ENCODE data around the gene AP3D1.
A peak's percentile ranks its signal among the peaks of the same experiment; 100 is the strongest.
"Not testable (repeated sequence)": the region's sequence is repeated elsewhere in the genome, so short reads cannot be mapped to it uniquely, and the experiment has no call there.

Gene AP3D1

GRCh38 chr19:2110822-2111221 lies 40.5 kb downstream of the AP3D1 start:
- no peak for DNase-seq (ENCODE audit: low read depth in 2 of 2)

DNA sequence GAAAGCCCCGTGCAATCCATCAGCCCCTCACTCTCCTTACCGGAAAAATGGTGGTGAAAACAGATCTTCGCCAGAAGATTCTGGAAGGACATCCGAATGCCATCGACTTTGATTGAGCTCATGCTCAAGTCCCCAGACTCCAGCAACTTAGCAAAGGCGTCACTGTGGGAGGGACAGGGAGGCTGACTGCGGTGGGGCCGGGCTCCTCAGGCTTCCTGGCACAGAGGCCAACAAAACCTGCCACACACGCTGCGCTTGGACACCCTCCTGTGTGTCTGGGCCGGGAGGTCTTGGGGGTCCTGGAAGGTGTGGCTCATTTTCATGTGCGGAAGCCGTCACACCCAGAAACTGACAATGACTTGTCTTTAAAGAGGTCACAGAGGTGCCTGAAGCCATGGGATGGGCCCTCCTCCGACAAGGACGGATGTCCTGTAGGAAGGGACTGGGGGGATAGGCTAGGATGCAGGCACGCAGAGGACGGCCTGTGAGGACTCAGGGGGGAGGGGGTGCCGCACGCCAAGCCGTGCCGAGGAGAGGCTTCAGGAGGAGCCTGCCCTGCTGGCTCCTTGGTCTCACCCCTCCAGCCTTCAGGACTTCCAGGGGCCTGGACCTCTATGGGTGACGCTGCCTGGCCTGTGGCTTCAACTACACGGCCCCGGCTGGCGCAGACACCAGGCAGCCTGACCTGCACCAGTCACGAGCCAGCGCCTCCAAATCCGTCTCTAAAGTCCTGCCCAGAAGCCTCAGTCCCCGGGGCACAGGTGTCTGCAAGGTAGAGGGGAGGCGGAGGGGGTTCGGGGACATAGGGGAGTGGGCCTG lies 42.1 kb downstream of the AP3D1 start:
- DNase-seq (ENCODE audit: low read depth in 2 of 2), result no peak

GRCh38 chr19:2108251-2109016 lies 42.9 kb downstream of the AP3D1 start:
- no peak for DNase-seq (ENCODE audit: low read depth in 2 of 2)

DNA sequence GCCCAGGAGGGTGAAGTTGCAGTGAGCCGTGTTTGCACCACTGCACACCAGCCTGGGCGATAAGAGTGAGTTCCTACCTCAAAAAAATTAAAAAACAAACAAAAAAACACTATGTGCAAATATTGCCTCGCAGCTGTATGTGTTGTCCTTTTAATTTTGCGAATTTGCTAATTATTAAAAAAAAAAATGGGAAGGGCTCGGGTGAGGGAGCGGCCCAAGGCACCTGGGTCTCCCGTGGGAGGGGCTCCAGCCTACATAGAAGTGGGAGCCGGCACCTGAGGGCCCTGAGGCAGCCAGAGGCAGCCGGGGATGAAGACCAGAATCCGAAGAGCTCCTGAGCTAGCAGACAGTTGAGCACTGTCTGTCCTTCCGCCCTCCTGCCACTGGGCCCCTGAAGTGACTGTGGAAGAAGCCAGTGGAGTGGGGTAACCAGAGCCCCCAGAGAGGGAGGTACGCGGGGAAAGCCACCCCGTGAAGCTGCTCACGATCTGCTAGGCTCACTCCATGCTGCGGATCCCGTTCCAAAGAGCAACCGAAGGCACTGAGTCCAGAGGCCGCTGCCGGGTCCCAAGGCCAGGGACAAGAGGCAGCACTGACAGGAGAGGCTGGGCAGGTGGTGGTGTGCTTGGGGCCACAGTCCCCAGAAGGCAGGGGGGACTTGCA lies 48.2 kb downstream of the AP3D1 start:
- DNase-seq (ENCODE audit: low read depth in 2 of 2), result no peak

GRCh38 chr19:2101417-2102335 lies 49.7 kb downstream of the AP3D1 start:
- DNase-seq (ENCODE audit: low read depth in 2 of 2), result no peak

DNA sequence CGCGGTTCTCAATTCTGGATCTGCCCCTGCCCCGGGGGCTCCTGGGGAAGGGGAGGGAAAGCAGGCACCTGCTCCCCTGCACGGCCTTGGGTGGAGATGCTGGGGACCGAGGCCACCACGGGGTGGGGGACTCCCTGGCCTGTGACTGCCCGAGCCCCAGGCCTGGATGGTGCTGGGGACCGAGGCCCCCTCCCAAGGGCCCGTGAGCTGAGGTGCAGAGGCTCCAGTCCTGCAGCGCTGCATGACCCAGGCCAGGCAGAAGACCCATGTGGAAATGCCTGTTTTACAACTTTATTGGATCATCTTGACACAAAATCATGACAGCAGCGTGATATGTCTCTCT lies 50.7 kb downstream of the AP3D1 start:
- no peak for DNase-seq (ENCODE audit: low read depth in 2 of 2)

- DNase-seq (ENCODE audit: low read depth in 2 of 2), result no peak
Observed at GRCh38 chr19:2099937-2100718, 51.2 kb downstream of the AP3D1 start.

DNA sequence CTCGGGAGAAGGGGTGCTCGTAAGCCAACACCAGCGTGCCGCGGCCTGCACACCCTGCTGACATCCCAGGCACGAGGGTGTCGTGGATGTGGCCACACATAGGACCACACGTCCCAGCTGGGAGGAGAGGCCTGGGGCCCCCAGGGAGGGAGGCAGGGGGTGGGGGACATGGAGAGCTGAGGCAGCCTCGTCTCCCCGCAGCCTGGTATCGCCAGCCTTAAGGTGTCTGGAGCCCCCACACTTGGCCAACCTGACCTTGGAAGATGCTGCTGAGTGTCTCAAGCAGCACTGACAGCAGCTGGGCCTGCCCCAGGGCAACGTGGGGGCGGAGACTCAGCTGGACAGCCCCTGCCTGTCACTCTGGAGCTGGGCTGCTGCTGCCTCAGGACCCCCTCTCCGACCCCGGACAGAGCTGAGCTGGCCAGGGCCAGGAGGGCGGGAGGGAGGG lies 52.3 kb downstream of the AP3D1 start:
- DNase-seq (ENCODE audit: low read depth in 2 of 2), result no peak

- DNase-seq (ENCODE audit: low read depth in 2 of 2), result no peak
Observed at GRCh38 chr19:2097886-2098327, 53.5 kb downstream of the AP3D1 start.

DNA sequence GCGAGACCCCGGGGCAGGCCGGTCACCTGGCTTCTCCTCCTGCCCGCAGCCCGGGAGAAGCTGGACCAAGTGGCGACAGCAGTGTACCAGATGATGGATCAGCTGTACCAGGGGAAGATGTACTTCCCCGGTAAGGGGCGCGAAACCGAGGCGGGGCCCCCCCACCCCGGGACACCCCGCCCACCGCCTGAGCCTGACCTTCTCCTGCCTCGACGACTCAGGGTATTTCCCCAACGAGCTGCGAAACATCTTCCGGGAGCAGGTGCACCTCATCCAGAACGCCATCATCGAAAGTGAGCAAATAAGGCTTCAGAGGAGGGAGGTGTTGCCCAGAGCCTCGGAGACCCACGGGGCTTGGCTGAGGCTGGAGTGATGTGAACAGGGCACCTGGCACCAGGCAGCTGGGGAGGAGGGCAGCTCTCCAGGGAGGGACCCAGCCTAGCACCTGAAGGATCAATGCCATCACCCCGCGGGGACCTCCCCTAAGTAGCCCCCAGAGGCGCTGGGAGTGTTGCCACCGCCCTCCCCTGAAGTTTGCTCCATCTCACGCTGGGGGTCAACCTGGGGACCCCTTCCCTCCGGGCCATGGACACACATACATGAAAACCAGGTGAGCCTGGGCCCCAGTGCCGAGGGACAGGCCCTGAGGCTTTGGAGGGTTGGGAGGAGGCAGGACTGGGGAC lies 54.0 kb downstream of the AP3D1 start:
- peak in 1 of 2 donors; percentile 48 for DNase-seq (ENCODE audit: low read depth in 2 of 2)

- peak; percentile 100 for DNase-seq (ENCODE audit: low read depth in 2 of 2)
Observed at GRCh38 chr19:2096480-2097202, 54.7 kb downstream of the AP3D1 start, which contains the start of gene IZUMO4. Gene IZUMO4 (plus strand): TSS chr19:2096915. CDS start chr19:2096946, 31 bp downstream.

- peak; percentile 81 to 82 for DNase-seq (ENCODE audit: low read depth in 2 of 2)
Observed at GRCh38 chr19:2096034-2096479, 55.3 kb downstream of the AP3D1 start, which contains the start of gene MOB3A. Gene MOB3A (minus strand): TSS chr19:2096326. CDS start chr19:2078560, 17,766 bp downstream.

GRCh38 chr19:2091926-2092525 lies 59.3 kb downstream of the AP3D1 start:
- not testable (repeated sequence) for DNase-seq (ENCODE audit: low read depth in 2 of 2)

- no peak for DNase-seq (ENCODE audit: low read depth in 2 of 2)
Observed at GRCh38 chr19:2089727-2090053, 61.7 kb downstream of the AP3D1 start.

DNA sequence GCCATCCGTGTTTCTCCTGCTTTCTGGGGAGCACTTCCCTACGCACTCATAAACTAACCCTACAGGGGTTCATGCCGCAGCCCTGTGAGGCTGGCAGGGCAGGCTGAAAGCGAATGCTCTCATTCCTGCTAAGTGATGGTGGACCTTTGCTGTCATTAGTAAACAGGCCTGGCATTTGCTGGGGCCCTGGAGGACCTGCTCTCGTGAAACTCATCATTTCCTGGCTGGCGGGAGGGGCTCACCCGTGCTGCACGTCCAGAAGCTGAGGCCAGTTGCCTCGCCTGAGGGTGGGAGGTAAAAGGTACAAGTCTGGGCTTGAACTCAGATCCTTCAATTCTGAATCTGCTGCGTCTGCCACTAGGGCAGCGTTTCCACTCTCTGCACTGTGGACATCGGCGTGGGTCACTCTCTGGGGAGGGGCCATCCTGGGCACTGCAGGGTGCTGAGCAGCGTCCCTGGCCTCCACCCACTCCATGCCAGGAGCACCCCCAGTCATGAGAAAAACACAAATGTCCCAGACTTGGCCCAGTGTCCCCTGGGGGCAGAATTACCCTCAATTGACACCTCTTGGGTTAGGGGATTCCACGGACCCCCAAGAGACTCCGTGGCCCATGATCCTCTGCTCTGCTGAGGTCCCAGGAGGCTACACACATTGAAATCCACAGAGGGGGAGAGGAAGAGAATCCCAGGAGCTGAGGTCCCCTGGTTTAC lies 62.2 kb downstream of the AP3D1 start:
- DNase-seq (ENCODE audit: low read depth in 2 of 2), result no peak

GRCh38 chr19:2087621-2088100 lies 63.7 kb downstream of the AP3D1 start:
- no peak for DNase-seq (ENCODE audit: low read depth in 2 of 2)

GRCh38 chr19:2086695-2087620 lies 64.4 kb downstream of the AP3D1 start:
- not testable (repeated sequence) for DNase-seq (ENCODE audit: low read depth in 2 of 2)

Measured in stimulated activated CD8-positive, alpha-beta memory T cell treated with anti-CD3 and anti-CD28 coated beads, Interleukin-15, amount 100 ng/mL, for 48 hours (primary cell).